NCI-H2029 treated with DMSO at 0.1 percent for 48 hours (cell line): ENCODE data around the gene NABP2.

Experiments used
- DNase-seq: peaks from one replicate; lab custom pipeline; 2025; lab: John Stamatoyannopoulos, UW

NABP2 gene

GRCh38 chr12:56278905-56279304, 54.8 kb downstream of the NABP2 start:
- DNase-seq = no peak
